DMS 273 (cell line): ENCODE results near the gene APMAP.
"Not testable (repeated sequence)": the region's sequence is repeated elsewhere in the genome, so short reads cannot be mapped to it uniquely, and the experiment has no call there.

Experiments used
- DNase-seq: peaks from one replicate; lab custom pipeline; 2025; ENCODE audit not compliant: unreplicated experiment; lab: John Stamatoyannopoulos, UW

The APMAP gene

DNA sequence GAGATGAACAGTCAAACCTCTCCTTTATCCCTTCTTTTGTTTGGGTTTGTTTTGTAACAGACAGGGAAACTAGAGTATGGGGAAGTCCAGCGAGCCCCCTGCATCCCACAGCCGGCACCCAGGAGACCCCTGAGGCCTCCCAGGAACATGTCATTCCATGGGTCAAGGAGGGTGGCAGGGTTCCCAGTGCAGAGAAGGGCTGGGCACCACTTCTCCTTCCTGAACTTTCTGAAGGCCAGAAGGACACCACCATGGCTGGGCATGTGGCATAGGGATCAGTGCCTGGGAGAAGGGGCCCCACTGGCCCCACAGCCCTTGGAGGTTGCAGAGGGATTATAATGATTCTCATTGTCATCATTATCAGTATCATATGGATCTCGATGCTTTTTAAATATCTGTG is 57.4 kb downstream of the APMAP start:
- no peak for DNase-seq

DNA sequence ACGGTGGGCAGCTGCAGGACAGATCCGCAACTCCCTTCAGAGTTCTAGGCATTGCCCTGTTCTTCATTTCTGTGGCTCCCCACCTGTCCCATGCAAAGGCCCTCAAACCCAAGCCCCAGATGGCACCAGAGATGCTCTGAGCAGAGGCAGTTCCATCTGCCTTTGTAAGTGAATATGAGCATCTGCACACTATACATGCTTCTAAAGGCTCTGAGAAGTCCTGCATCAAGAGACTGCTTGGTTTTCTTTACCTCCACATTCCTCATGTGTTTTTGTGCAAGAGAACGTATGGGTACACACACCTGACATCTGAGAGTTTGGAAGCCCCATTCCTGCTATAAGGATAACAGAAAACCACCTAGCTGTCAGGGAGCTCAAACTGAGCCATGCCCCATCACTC is 57.8 kb downstream of the APMAP start:
- no peak for DNase-seq

DNA sequence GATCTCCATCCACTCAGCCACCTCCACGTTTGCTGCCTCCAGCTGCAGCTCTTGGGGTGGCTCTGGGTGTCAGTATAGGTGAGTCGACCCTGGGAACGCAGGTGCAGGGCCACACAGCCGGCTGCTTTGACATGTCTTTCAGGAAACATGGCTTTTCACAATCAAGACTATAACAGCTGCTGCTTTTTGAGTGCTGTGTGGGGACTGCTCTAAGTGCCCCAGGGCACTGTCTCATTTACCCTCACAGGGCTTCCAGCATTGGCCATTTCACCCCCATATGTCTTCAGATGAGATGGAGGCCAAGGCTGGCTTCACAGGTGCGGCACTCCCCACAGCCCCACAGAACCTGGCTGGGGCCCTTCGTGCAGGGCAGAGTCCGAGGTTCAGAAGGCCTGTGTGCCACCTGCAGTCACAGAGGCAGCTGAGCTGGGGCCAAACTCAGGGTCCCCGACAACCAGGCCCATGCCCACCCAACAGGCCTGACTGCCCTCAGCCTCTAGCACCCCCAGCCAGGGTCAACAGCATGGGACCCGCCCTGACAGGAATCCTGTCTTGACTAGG is 58.4 kb downstream of the APMAP start:
- no peak for DNase-seq

DNA sequence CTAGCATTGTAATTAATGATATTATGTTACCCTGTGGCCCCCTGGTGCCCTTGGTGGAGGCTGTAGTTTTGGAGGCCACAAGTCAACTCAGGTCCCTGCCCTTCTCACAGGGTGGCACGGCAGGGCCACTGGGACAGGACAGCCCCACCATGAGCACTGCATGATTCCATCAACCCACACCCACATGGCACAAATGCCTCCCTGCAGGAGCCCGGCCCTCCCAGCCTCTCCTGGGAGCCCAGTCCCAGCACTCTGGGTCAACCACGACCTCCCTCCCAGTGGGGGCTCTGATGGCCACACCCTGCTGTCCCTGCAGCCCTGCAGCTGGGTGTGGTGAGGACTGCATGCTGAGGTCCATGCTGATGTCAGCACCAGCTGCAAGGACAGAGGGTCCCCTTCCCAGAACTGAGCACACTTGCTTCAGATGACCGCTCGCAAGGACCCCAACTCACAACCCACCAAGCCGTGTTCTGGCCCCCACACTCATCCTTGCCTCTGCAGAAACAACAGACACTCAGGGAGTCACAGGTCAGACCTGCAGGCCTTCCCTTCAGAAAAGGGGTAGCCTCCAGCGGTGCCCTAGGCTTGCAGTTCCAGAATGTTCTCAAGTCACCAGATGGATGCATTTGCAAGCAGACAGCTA is 59.2 kb downstream of the APMAP start:
- no peak for DNase-seq

DNA sequence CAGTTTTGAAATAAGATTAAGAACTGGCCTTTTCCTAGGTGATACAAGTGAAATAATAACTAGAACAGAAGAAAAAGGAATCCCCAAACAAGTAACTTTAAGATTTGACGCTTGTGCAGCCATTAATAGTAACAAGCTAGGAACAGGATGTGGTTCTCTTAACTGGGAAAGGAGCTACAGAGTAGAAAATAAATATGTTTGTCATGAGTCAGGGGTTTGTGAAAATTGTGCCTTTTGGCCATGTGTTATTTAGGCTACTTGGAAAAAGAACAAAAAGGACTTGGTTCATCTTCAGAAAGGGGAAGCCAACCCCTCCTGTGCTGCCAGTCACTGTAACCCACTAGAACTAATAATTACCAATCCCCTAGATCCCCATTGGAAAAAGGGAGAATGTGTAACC is 60.7 kb downstream of the APMAP start:
- not testable (repeated sequence) for DNase-seq

DNA sequence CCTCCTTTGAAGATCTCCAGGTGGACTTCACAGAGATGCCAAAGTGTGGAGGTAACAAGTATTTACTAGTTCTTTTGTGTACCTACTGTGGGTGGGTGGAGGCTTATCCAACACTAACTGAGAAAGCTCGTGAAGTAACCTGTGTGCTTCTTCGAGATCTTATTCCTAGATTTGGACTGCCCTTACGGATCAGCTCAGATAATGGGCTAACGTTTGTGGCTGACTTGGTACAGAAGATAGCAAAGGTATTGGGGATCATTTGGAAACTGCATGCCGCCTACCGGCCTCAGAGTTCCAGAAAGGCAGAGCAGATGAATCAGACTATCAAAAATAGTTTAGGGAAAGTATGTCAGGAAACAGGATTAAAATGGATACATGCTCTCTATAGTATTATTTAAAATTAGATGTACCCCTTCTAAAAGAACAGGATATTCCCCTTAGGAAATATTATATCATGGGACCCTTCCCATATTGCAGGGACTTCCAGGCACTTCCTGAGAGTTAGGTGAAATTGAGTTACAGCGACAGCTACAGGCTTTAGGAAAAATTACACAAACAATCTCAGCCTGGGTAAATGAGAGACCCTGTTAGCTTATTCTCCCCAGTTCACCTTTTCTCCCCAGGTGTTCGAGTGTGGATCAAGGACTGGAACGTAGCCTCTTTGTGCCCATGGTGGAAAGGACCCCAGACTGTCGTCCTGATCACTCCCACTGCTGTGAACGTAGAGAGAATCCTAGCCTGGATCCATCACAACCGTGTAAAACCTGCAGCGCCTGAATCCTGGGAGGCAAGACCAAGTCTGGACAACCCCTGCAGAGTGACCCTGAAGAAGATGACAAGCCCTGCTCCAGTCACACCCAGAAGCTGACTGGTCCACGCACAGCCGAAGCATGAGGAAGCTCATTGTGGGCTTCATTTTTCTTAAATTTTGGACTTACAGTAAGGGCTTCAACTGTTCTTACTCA is 61.5 kb downstream of the APMAP start:
- not testable (repeated sequence) for DNase-seq

DNA sequence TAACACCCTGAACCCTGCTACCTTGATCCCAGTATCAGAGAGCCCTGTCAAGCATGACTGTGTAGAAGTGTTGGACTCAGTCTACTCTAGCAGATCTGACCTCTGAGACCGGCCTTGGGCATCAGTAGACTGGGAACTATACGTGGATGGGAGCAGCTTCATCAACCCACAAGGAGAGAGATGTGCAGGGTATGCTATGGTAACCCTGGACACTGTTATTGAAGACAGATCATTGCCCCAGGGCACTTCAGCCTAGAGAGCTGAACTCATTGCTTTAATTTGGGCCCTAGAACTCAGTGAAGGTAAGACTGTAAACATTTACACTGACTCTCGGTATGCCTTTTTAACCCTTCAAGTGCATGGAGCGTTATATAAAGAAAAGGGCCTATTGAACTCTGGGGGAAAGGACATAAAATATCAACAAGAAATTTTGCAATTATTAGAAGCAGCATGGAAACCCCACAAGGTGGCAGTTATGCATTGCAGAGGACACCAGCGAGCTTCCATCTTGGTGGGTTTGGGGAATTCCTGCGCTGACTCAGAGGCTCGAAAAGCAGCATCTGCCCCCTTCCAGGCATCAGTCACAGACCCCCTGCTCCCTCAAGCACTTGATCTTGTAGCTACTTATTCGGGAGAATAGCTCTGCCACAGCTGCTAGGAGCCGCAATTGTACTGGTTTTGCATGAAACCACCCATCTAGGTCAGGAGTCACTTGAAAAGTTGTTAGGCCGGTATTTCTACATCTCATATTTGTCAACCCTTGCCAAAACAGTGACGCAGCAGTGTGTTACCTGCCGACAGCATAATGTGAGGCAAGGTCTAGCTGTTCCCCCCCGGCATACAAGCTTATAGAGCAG is 62.5 kb downstream of the APMAP start:
- DNase-seq: not testable (repeated sequence)

DNA sequence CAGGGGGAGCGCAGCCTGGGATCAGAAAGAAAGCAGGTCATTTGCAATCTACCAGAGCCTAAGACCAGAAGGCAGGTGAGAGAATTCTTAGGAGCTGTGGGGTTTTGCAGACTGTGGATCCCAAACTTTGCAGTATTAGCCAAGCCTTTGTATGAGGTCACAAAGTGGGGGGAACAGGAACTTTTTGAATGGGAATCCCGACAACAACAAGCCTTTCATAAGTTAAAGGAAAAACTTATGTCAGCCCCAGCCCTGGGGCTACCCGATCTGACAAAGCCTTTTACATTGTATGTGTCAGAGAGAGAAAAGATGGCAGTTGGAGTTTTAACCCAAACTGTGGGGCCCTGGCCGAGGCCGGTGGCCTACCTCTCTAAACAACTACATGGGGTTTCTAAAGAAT is 63.3 kb downstream of the APMAP start:
- DNase-seq: not testable (repeated sequence)

DNA sequence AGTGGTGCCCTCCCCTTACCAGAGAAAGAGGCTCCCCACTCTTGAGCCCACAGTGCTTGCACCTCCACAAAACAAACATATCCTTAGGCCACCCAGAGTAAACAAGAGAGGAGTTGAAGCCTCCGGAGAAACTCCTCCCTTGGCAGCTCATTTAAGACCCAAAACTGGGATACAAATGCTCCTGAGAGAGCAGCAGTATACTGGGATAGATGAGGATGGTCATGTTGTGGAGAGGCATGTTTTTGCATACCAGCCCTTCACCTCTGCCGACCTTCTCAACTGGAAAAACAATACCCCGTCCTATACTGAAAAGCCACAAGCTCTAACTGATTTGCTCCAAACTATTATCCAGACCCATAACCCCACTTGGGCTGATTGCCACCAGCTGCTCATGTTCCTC is 71.8 kb downstream of the APMAP start:
- DNase-seq: not testable (repeated sequence)

DNA sequence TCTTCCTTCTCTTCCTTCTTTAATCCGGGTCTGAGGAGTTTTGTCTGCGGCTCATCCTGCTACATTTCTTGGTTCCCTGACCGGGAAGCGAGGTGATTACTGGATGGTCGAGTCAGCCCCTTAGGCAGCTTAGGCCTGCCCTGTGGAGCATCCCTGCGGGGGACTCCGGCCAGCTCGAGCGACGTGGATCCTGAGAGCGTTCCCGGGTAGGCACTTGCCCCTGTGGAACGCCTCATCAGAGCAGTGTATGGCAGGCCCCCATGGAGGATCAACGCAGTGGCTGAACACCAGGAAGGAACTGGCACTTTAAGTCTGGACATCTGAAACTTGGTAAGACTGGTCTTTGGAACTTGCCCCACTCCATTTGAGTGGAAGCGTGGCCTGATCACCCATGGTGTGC is 72.9 kb downstream of the APMAP start:
- not testable (repeated sequence) for DNase-seq

DNA sequence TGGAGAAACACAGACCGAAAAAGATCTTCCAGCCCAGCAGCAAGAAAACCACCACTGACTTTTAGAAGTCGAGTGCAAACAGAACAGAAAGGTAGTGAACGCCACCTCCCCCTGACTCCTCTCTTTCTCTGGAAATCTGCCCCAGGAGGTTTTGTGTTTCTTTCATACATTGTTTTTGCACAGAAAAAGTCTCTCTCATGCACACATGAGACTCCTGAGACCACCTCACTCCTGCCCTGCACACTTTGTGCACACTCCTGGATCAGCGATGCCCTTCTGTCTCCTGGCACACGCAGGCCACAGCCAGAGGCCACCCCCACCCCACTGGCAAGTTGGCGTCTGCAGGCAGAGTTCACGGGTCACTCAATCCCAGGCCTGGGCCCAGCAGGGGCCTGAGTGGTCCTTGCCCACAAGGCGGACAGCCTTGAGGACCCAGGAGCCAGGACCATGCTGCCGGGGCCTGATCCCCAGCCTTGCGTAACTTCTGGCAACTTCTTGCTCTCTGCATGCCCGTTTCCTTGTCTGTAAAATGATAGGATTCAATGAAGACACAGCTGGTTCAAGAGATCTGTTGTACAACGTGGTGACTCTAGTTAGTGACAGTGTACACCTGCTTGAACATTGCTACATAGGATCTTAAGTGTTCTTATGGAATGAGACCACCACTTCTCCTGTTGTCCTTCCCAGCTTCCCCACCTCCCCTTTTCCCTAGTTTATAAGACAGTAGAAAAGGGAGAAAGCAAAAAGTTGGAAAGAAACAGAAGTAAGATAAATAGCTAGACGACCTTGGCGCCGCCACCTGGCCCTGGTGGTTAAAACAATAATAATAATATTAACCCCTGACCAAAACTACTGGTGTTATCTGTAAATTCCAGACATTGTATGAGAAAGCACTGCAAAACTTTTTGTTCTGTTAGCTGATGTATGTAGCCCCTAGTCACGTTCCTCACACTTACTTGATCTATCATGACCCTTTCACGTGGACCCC is 73.7 kb downstream of the APMAP start:
- no peak for DNase-seq

DNA sequence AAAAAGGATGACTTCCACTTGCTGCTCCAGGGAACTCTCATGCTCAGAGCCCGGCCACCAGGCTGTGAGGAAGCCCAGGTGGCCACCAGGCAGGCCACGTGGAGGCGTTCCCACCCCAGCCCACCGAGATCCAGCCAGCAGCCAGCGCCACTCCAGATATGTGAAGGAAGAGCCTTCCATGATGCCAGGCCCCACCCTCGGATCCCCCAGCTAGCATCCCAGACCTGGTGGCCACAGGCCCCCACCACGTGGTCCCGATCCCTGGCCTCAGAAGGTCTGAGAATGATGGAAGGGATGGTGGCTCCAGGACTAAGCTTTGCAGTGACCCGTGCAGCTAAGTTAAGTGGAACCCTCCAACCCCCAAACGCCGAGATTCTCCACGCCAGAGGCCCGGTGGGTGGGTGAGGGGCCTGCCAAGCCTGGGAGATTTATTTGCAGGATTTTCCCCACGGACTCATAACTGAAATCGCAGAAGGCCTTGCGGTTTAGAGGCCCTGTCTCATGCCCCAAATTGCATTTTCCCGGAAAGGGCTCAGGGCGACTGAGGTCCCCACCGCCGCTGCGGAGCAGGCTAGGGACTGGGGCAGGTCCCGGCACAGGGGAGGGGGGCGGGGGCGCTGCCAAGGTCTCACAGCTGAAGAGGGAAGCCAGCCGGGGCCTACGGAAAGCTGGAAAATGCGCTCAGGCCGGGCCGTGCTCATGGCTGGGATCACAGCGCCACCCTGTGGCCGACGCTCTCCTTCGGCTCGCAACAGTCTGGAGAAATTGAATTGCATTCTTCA is 74.6 kb downstream of the APMAP start:
- DNase-seq: peak; percentile 91

DNA sequence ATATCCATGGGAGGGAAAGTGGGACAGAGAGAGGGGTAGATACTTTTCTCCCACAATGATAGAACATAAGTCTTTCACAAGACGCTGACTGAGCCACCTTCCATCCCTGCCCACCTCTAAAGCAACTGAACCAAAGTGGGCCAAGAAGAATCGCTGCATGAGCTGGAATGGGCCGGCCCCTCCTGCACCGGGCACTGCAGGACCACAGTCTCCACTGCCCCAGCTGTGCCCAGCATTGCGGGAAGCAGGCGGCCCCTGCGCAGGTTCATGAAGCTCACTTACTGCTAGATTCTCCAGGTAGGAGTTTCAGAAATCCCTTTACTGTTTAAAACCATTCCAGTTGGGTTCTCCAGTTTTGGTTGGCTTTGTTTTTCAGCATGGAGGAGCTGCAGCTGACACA is 75.5 kb downstream of the APMAP start:
- DNase-seq: no peak

DNA sequence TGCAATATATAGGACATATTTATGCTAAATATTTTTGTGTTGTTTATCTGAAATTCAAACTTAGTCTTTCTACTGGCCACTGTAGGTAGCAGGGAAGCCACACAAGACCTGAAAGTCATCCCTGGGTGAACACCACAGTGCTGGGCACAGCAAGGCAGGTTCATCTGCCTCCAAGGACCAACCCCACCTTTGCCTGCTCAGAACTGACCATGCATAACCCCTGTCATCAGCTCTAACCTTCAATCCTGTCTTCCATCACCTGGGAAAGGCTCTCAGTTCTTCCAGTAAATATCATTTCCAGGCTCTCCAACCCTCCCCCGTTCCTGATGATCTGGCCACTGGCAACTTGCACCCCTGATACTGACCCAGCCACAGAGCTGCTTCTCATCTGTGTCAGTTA is 76.1 kb downstream of the APMAP start:
- DNase-seq: no peak

DNA sequence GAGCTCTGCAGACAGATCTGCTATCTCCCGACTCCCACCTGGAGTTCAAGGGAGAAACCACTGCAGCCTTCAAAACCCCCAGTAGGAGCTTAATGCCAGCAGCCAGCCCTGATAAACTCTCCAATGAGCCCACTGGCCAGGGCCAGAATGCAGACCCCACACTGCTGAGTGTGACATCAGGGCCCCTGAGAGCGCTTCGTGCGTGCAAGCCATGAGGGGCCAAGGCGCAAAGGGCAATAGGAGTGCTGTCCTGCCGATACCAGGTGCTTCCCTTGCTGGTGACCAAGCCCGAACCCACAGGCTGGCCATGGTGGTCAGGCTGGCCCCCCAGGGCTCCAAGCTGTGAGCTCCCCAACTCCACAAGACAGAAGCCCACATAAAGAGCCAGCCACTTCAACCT is 76.7 kb downstream of the APMAP start:
- no peak for DNase-seq

DNA sequence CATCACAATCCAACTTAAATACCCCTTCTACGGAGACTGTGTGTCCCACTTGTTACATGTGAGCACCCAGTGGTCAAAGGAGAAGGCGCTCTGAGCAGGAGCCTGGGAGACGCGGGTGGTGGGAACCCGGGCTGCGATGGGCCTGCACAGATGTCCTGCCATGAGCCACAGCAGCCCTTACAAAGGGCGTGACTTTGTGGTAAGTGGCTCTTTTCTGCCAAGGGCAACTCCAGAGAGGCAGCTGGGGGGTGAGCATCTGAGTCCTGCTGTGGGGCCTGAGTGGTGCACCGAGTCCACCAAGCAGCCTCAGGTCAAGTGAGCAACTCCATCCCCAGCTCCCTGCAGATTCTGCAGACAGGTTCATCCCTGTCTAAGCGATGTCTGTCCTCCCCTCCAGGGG is 77.1 kb downstream of the APMAP start:
- no peak for DNase-seq

DNA sequence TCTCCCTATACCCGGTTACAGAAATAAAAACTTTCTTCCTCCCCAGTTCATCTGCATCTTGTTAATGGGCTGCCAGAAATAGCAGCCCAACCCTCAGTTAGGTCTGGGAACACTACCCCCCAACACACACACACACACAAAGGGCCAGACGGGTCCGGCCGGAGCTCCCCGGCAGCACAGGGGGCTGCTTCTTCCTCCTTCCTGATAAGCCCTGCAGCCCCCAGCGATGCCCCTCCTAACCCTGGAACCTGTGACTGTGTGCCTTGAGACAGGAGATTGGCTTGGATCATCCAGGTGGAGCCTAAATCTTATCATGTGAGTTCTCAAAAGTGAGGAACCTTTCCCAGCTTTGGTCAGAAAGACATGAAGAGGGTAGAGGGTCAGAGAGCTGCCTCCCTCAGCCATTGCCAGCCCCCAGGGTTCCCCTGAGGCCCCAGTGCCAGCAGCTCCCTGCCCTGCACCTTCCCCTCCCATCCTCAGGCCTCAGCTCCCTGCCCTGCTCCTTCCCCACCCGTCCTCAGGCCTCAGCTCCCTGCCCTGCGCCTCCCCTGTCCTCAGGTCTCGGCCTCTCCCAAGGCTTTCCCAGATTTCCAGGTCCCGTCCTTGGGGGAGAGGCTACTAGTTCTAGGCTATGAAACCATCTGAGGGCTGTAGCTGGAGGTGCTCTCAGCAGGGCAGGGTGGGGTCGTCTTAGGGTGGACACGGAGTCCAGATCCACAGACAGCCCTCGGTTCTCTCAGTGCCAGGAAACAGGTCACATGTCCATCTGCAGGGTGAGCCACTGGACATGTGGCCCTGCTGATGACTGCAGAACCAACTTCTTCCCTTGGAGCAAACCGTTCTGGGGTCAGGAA is 77.9 kb downstream of the APMAP start:
- DNase-seq: no peak

DNA sequence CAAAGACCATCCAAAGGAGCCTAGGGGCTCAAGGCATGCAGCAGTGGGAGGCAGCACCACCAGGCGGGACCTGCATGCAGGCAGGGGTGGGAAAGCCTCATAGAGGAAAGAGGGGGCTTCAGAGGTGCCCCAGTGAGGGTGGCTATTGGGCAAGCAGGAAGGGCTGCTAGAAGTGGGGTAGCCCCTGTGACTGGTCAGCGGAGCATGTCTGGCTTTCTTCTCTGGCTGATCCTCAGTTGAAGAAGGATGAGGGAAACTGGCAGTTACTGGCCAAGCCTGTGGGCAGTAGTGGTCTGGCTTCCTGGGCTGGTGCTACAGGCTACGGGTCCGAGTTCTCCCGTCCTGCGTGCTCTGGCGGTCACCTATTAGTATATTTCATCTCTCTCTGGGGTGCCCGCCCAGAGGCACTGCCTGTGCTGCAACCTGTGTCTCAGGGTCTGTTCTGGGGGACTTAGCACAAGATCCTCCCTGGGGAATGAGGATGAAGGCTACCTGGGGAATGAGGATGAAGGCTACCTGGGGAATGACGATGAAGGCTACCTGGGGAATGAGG is 79.4 kb downstream of the APMAP start:
- DNase-seq: no peak
